Effector memory CD4-positive, alpha-beta T cell (primary cell): ENCODE results near the gene KAT7.

Experiments used
- DNase-seq, 3 donors: peaks; one replicate each; pipeline ENCODE4 v3.0.0-alpha.2; 2020
- H3K27ac ChIP-seq: 2 replicates; pipeline ENCODE4 v1.7.0; 2013; ENCODE audit warnings: mild to moderate bottlenecking, low read length, moderate library complexity; ENCODE audit not compliant: insufficient read depth, poor library complexity, severe bottlenecking
- H3K27me3 ChIP-seq: replicated peaks from 2 replicates; pipeline ENCODE4 v1.7.0; 2013; ENCODE audit warnings: mild to moderate bottlenecking, low read length; ENCODE audit not compliant: insufficient read depth, control insufficient read depth, poor library complexity, severe bottlenecking
- H3K36me3 ChIP-seq: 2 replicates; pipeline ENCODE4 v1.7.0; 2013; ENCODE audit warnings: mild to moderate bottlenecking, low read length, moderate library complexity; ENCODE audit not compliant: control insufficient read depth, insufficient read depth
- H3K4me1 ChIP-seq: 2 replicates; pipeline ENCODE4 v1.7.0; 2013; ENCODE audit warnings: low read length, mild to moderate bottlenecking; ENCODE audit not compliant: control insufficient read depth, insufficient read depth, poor library complexity, severe bottlenecking
- H3K4me3 ChIP-seq: 2 replicates; pipeline ENCODE4 v1.7.0; 2013; ENCODE audit warnings: low read length, low read depth, mild to moderate bottlenecking; ENCODE audit not compliant: insufficient read depth, poor library complexity, severe bottlenecking
- H3K9me3 ChIP-seq: 2 replicates; pipeline ENCODE4 v1.7.0; 2013; ENCODE audit warnings: mild to moderate bottlenecking, low read length, moderate library complexity; ENCODE audit not compliant: control insufficient read depth

KAT7 gene

GRCh38 chr17:49875685-49876084 is 87.2 kb downstream of the KAT7 start:
- no peak overlapping the region for H3K27ac ChIP-seq
- H3K4me1 ChIP-seq, result peaks cover 17% of the 10 kb centered on the region
- peaks cover 10% of the 10 kb centered on the region for H3K27me3 ChIP-seq
- DNase-seq, result no peak
- no peaks in the 10 kb centered on the region for H3K36me3 ChIP-seq
- H3K9me3 ChIP-seq, result no peaks in the 10 kb centered on the region
- H3K4me3 ChIP-seq, result no peak overlapping the region

- H3K36me3 ChIP-seq, result no peaks in the 10 kb centered on the region
- no peak overlapping the region for H3K27ac ChIP-seq
- peaks cover 22% of the 10 kb centered on the region for H3K27me3 ChIP-seq
- no peak overlapping the region for H3K4me3 ChIP-seq
- no peak for DNase-seq
- H3K9me3 ChIP-seq, result no peaks in the 10 kb centered on the region
- H3K4me1 ChIP-seq, result peaks cover 7% of the 10 kb centered on the region
Observed at GRCh38 chr17:49878931-49879904, 90.7 kb downstream of the KAT7 start.

- no peak overlapping the region for H3K4me3 ChIP-seq
Observed at GRCh38 chr17:49880291-49881053, 92.0 kb downstream of the KAT7 start.

GRCh38 chr17:49881054-49881402 is 92.5 kb downstream of the KAT7 start:
- H3K36me3 ChIP-seq, result no peaks in the 10 kb centered on the region
- no peaks in the 10 kb centered on the region for H3K9me3 ChIP-seq
- peaks cover 7% of the 10 kb centered on the region for H3K4me1 ChIP-seq
- H3K4me3 ChIP-seq, result no peak overlapping the region
- no peak overlapping the region for H3K27ac ChIP-seq
- DNase-seq, result no peak
- H3K27me3 ChIP-seq, result peaks cover 22% of the 10 kb centered on the region

More at GRCh38 chr17:49880291-49881053, 92.0 kb downstream of the KAT7 start:
- DNase-seq, result peak; percentile 37 to 50 (median 41)
- no peaks in the 10 kb centered on the region for H3K36me3 ChIP-seq
- H3K27ac ChIP-seq, result no peak overlapping the region
- peaks cover 7% of the 10 kb centered on the region for H3K4me1 ChIP-seq
- peaks cover 22% of the 10 kb centered on the region for H3K27me3 ChIP-seq
- H3K9me3 ChIP-seq, result no peaks in the 10 kb centered on the region

GRCh38 chr17:49882434-49882833 is 94.0 kb downstream of the KAT7 start:
- Histone ChIP-seq H3K9me3 (no peaks in the 10 kb centered on the region), H3K4me1 (peaks cover 7% of the 10 kb centered on the region), H3K27ac (no peak overlapping the region), H3K27me3 (peaks cover 22% of the 10 kb centered on the region), H3K36me3 (no peaks in the 10 kb centered on the region), H3K4me3 (no peak overlapping the region)
- no peak for DNase-seq
